Dermis blood vessel endothelial cell (primary cell): Measurements from ENCODE around the gene GPC5. TPM values are rescaled to one million over a fixed set of nuclear protein-coding genes. Genes with fewer than 3 reads are reported as not detected.

ENCODE experiments used
- DNase-seq: peaks from one replicate; pipeline ENCODE4 v3.0.0; 2010
- total RNA-seq: library from RNA; depleted of rRNA; stranded (reverse); fragments of >200 nt; gene quantifications from 2 replicates; pipeline ENCODE4 v1.2.3, GENCODE V29; 2014

The GPC5 gene
- total RNA-seq, 1 donor from 2014 or later, result 0.34 TPM

DNA sequence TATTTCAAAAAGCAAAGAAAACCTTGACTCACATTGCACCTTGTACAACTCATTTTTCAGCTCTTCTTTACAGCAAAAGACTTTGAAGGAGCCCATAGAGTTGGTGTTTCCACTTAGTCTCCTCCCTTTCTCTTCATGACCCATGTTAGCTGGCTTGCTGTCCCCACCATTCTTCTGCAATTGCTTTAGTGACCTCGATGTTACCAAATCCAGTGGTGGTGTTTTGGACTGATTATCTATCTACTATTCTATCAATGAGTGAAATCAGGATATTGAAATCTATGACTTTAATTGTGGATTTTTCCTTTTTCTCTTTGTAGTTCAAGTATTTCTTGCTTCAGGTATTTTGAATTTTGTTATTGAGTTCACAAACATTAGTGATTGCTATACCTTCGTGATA, 197.3 kb downstream of the GPC5 start:
- DNase-seq, result no peak

- no peak for DNase-seq
Measured at GRCh38 chr13:91596842-91597241, 198.4 kb downstream of the GPC5 start.

DNA sequence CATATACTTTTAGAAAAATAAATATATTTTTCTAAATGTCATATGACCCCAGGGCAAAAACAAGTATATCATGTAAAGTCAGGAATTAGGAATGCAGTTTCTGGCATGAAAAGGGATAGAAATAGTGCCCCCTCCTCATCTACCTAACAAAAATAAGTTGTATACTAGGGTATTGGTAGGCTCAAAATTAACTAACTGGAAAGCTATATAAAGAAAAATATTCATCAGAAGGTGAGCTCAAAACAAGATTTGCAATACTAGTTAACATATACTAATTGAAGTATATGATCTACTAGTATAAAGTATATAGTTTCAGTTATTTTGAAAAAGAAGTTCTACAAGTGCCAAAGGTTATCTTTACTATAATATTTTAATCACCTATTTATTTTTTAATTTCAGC, 200.2 kb downstream of the GPC5 start:
- no peak for DNase-seq

- no peak for DNase-seq
Measured at GRCh38 chr13:91601273-91601672, 202.9 kb downstream of the GPC5 start.

- no peak for DNase-seq
Measured at GRCh38 chr13:91601807-91602206, 203.4 kb downstream of the GPC5 start.

DNA sequence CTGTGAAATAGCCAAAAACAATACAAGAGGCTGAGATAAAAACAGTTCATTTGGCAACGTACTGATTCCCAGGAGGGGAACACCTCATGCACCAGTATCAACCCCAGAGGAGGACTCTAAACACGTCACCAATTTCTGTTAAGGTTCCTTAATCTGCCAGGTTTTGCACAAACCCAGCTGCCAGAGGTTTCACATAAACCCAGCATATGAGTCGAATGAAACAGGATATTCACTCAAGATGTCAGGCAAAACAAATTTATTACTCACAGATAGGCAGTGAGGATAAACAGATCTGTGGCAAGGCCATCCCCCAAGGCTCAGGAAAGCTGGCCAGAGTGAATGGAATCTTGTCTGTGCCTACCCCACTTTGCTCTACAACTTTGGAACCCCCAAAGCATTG, 210.9 kb downstream of the GPC5 start:
- no peak for DNase-seq

DNA sequence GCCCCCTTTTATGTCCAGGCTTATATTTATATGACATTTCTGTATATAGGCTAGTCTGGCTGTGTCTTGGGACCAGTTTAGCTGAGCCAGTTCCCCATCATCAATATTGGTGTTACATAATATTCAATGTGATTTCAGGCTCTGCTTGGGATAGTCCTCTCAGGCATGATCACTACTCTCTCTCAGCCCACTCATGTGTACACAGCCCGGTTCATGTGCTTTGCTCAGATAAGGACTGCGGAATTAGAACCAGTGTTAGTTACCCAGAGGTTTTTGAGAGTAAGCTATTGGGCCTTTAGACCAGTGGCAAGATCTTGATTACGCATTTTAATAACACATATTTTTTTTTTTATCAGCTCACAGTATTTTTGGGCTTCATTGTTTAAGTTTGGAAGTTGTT, 219.9 kb downstream of the GPC5 start:
- DNase-seq, result no peak

- no peak for DNase-seq
Measured at GRCh38 chr13:91620670-91621141, 222.3 kb downstream of the GPC5 start.

GRCh38 chr13:91621161-91621560, 222.7 kb downstream of the GPC5 start:
- DNase-seq, result no peak

GRCh38 chr13:91621963-91622362, 223.5 kb downstream of the GPC5 start:
- no peak for DNase-seq

GRCh38 chr13:91622778-91623550, 224.5 kb downstream of the GPC5 start:
- DNase-seq, result no peak

- no peak for DNase-seq
Measured at GRCh38 chr13:91627952-91628739, 229.7 kb downstream of the GPC5 start.

- no peak for DNase-seq
Measured at GRCh38 chr13:91630946-91631345, 232.5 kb downstream of the GPC5 start.

- no peak for DNase-seq
Measured at GRCh38 chr13:91632086-91632485, 233.7 kb downstream of the GPC5 start.

DNA sequence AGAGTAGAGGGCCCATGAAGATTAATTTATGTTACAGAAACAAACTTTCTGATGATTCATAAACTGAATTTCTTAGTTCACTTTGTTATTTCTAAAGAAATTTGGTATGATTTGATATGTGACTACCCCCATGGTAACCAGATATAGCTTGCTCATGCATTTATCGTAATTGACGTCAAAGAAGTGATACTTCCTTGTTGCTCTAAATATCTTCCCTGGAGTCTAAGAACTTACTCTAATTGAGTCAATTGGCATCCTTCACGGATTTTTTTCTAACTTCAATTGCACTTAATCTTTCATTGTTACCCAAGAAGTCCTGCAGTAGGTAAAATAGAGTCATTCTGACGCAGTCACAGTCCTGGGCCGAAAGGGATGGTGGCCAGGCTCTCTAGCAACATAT, 240.9 kb downstream of the GPC5 start:
- DNase-seq, result no peak

GRCh38 chr13:91643394-91643793, 245.0 kb downstream of the GPC5 start:
- DNase-seq, result no peak

- no peak for DNase-seq
Measured at GRCh38 chr13:91644806-91645205, 246.4 kb downstream of the GPC5 start.

- DNase-seq, result no peak
Measured at GRCh38 chr13:91647361-91647990, 249.1 kb downstream of the GPC5 start.

DNA sequence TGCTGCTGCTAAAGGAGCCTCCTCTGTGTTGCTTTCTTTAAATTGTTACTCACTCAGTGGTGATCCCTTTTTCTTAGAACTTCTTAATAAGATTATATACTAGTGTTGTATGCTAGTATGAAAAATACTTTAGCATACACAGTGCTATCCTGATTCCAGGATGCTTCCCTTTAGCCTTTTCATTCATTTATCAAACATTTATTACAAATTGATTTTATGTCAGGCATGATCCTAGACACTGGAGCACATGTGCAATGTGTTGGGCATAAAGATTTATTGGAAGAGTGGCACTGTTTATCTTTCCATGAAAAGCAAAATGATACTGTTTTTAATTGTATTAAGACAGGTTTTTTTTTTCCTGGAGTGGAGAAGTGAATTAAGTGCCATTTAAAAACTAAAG, 249.6 kb downstream of the GPC5 start:
- DNase-seq, result no peak

DNA sequence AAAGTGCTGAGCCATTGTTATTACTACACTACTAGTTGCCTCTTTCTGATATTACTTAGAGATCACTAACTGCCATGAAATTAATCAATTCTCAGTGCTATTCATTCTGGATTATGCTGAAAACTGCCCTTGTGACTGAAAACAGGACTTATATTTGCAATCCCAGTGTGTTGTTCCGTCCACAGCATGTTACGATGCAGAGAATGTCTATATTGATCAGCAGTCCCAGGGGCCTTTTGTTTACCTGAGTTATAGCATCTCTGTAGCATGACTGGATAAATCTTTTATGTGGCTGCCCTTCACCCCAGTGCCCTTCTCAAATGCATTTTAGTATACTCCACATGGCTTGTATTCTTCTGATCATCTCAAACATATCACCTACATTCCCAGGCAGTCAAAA, 251.0 kb downstream of the GPC5 start:
- DNase-seq, result no peak

DNA sequence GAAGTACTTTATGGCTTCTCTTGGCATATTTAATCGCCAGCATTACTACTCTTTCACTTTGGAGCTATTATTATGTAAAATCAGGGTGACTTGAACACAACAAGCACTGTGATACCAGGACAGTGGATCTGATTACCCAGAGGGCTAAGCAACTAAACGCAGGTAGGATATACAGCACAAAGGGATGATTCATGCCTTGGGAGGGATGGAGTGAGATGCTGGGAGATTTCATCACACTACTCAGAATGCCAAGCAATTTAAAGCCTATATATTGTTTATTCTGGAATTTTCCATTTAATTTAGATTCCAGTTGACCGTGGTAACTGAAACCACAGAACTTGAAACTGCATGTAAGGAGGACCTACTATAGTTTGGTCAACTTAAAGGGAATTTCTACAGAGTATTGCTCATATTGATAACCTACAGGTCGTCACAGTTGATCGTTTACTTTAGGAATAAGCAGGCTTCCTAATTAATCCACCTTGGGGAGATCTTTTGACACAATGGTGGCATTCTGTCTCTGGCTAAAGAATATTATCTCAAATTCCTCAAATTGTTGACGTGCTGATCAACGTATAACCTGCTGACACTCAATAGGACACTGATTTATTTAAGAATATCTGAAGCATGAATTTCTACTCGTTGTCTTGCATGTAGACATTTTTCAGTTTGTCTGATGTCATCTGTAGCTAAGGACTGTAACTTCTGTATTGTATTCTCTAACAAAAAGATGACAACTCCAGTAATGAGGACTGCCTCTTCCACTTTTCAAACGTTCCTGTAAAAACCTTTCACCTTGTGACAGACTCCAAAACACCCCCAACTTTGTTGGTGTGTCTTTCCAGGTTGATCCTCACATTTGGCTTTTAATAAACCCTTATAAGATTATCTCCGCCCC, 254.2 kb downstream of the GPC5 start:
- DNase-seq, result no peak

- no peak for DNase-seq
Measured at GRCh38 chr13:91655731-91656130, 257.3 kb downstream of the GPC5 start.

DNA sequence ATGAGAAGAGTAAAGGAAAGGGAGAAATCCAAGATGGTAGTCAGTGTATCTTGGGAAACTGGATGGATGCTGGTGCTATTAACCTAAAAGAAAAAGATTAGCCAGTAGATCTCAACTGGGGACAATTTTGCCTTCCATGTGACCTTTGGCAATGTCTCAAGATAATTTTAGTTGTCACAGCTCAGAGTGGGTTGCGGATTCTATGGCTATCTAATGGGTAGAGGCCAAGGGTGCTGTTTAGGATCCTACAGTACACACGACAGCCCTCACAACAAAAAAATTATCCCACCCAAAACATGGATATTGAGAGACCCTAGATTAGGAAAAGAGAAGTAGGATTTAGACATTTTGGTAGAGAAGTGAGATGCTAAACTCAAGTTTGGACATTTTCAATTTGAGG, 258.9 kb downstream of the GPC5 start:
- no peak for DNase-seq
